Endothelial cell of umbilical vein (primary cell): ENCODE data around the gene PSMA5. TPM values are rescaled to one million over a fixed set of nuclear protein-coding genes. Genes with fewer than 3 reads are reported as not detected.
"Not testable (repeated sequence)": the region's sequence is repeated elsewhere in the genome, so short reads cannot be mapped to it uniquely, and the experiment has no call there.

Experiments used
- BruUV-seq: library from RNA; stranded (reverse); fragments of 400-500 nt; replicated peaks from 2 replicates; lab custom pipeline; 2021; lab: Mats Ljungman, UMichigan
- CTCF ChIA-PET: fragments of 300-600, 350-600 bp; sonication (Branson Sonifier 250); formaldehyde crosslinking; loops from one replicate; lab custom pipeline; 2021; ENCODE audit warnings: antibody characterized with exemption, inconsistent platforms; lab: Charles Lee
- POLR2A ChIA-PET: fragments of 300-600, 350-600 bp; sonication (Branson Sonifier 250); formaldehyde crosslinking; loops from one replicate; lab custom pipeline; 2021; ENCODE audit warnings: antibody characterized with exemption, inconsistent platforms; lab: Charles Lee
- DNase-seq: peaks from one replicate; pipeline ENCODE4 v3.0.0-alpha.2; 2011; ENCODE audit warnings: low read depth, low spot score
- FAIRE-seq: peaks from 2 replicates; lab custom pipeline; 2011; peaks lifted over from hg19 to GRCh38; lab: Jason Lieb, UNC
- H2AFZ ChIP-seq: 2 replicates; pipeline ENCODE4 v1.6.0; 2012; ENCODE audit warnings: low read depth, low read length, control low read depth, inconsistent platforms
- H3K27ac ChIP-seq: 2 replicates; pipeline ENCODE4 v1.5.1; 2011; ENCODE audit warnings: low read depth, mild to moderate bottlenecking, control low read depth, low read length, moderate library complexity; ENCODE audit not compliant: insufficient read depth
- H3K27me3 ChIP-seq, 2 experiments: 2 replicates each; pipeline versions ENCODE4 v1.6.0 to v1.6.1; 2011; ENCODE audit warnings: low read length in 2 of 2, mixed read lengths in 1 of 2; ENCODE audit not compliant: control insufficient read depth in 2 of 2, insufficient read depth in 2 of 2
- H3K36me3 ChIP-seq, 2 experiments: 2 replicates in 1 of 2; 3 replicates in 1 of 2; pipeline ENCODE4 v1.5.1; 2011; ENCODE audit warnings: low read length in 2 of 2, mild to moderate bottlenecking in 1 of 2, moderate library complexity in 1 of 2; ENCODE audit not compliant: control insufficient read depth in 2 of 2, insufficient read depth in 2 of 2; ENCODE audit errors: extremely low read depth in 1 of 2
- H3K4me1 ChIP-seq: 3 replicates; pipeline ENCODE4 v1.5.1; 2011; ENCODE audit warnings: mild to moderate bottlenecking, low read length; ENCODE audit not compliant: control insufficient read depth, insufficient read depth; ENCODE audit errors: extremely low read depth
- H3K4me2 ChIP-seq: 2 replicates; pipeline ENCODE4 v1.6.1; 2011; ENCODE audit warnings: low read length, control low read depth, mixed read lengths; ENCODE audit not compliant: insufficient read depth
- H3K4me3 ChIP-seq, 3 experiments: fragments of 200-600 bp in 1 of 3; sonication (generic), shearing (Covaris generic) in 1 of 3; replicated peaks in 1 of 3; 2 replicates each; pipeline ENCODE4 v1.5.1; 2011 to 2016; ENCODE audit warnings: control low read depth in 3 of 3, low read length in 3 of 3, mild to moderate bottlenecking in 2 of 3, inconsistent platforms in 1 of 3, low read depth in 1 of 3, moderate library complexity in 1 of 3; ENCODE audit not compliant: insufficient read depth in 1 of 3
- H3K79me2 ChIP-seq: 2 replicates; pipeline ENCODE4 v1.6.0; 2012; ENCODE audit warnings: low read length, inconsistent platforms; ENCODE audit not compliant: control insufficient read depth, insufficient read depth
- H3K9ac ChIP-seq: replicated peaks from 2 replicates; pipeline ENCODE3; 2011; ENCODE audit warnings: low read length, control low read depth; ENCODE audit not compliant: insufficient read depth; ENCODE audit errors: extremely low read depth
- H3K9me1 ChIP-seq: replicated peaks from 3 replicates; pipeline ENCODE4 v1.6.0; 2011; ENCODE audit warnings: mild to moderate bottlenecking, low read length; ENCODE audit not compliant: control insufficient read depth, insufficient read depth; ENCODE audit errors: extremely low read depth
- H3K9me3 ChIP-seq: replicated peaks from 2 replicates; pipeline ENCODE4 v1.5.1; 2012; ENCODE audit warnings: low read length, inconsistent platforms; ENCODE audit not compliant: control insufficient read depth, insufficient read depth
- H4K20me1 ChIP-seq: replicated peaks from 2 replicates; pipeline ENCODE3; 2011; ENCODE audit warnings: mild to moderate bottlenecking, low read length; ENCODE audit not compliant: control insufficient read depth, insufficient read depth; ENCODE audit errors: extremely low read depth
- EZH2 ChIP-seq: IDR thresholded peaks from 2 replicates; pipeline ENCODE4 v1.6.1; 2012; ENCODE audit warnings: borderline replicate concordance, low read depth, mild to moderate bottlenecking, moderate library complexity, low read length, inconsistent platforms; ENCODE audit not compliant: severe bottlenecking
- FOS ChIP-seq: IDR thresholded peaks from 2 replicates; pipeline ENCODE4 v1.6.1; 2011; ENCODE audit warnings: mild to moderate bottlenecking, low read length, moderate library complexity, borderline replicate concordance; ENCODE audit not compliant: insufficient read depth
- GATA2 ChIP-seq: IDR thresholded peaks from 2 replicates; pipeline ENCODE4 v1.7.0; 2011; ENCODE audit warnings: low read depth, mild to moderate bottlenecking, moderate library complexity, mixed read lengths, low read length; ENCODE audit not compliant: insufficient read length, insufficient read depth
- JUN ChIP-seq: IDR thresholded peaks from 2 replicates; pipeline ENCODE4 v1.6.1; 2011; ENCODE audit warnings: borderline replicate concordance, low read depth; ENCODE audit not compliant: insufficient read length, insufficient read depth
- MAX ChIP-seq: IDR thresholded peaks from 2 replicates; pipeline ENCODE4 v1.6.1; 2011; ENCODE audit not compliant: insufficient read depth, insufficient read length
- MYC ChIP-seq: IDR thresholded peaks from one replicate; pipeline ENCODE4 v1.6.1; 2011; ENCODE audit warnings: mild to moderate bottlenecking, low read depth, low read length
- POLR2A ChIP-seq: IDR thresholded peaks from 2 replicates; pipeline ENCODE4 v1.6.1; 2012; ENCODE audit warnings: low read depth, mild to moderate bottlenecking, control low read depth, low read length
- POLR2AphosphoS5 ChIP-seq: IDR thresholded peaks from 2 replicates; pipeline ENCODE4 v1.6.1; 2012; ENCODE audit warnings: low read depth, mild to moderate bottlenecking, control low read depth, low read length, moderate library complexity; ENCODE audit not compliant: insufficient read depth
- dilution Hi-C: fragments of 300-500 bp; cut with MboI; formaldehyde crosslinking; loops from one replicate; pipeline ENCODE4 v1.15.0; 2019; ENCODE audit warnings: low sequenced_read_pairs; ENCODE audit not compliant: extremely low pct_ligation_motif_present
- intact Hi-C: fragments of 100-400 bp; cut with micrococcal nuclease; formaldehyde crosslinking; loops from one replicate; pipeline ENCODE4 v1.10.0; 2022
- polyA plus RNA-seq, 4 experiments: library from polyadenylated mRNA; depleted of rRNA in 3 of 4; stranded (reverse) in 3 of 4; unstranded in 1 of 4; fragments of >200 nt; gene quantifications; 2 replicates each; pipeline versions ENCODE4 v1.2.1 to v1.2.3, GENCODE V29; 2011 to 2012; ENCODE audit warnings: missing spikeins in 1 of 4
- total RNA-seq: library from RNA; stranded (reverse); gene quantifications from 2 replicates; pipeline ENCODE4 v1.2.3, GENCODE V29; 2021
- TF ChIP-seq, protein P1 (sequence below), 2 donors: IDR thresholded peaks; 1 replicate in 1 of 2; 2 replicates in 1 of 2; pipeline ENCODE4 v1.5.1; 2011; ENCODE audit warnings: low read length in 2 of 2, mild to moderate bottlenecking in 2 of 2, moderate library complexity in 2 of 2, control low read depth in 1 of 2, inconsistent platforms in 1 of 2, low read depth in 1 of 2; ENCODE audit not compliant: insufficient read depth in 1 of 2; ENCODE audit errors: extremely low read depth in 1 of 2

Gene PSMA5
- total and polyA plus RNA-seq, 2 donors (not counting 3 experiments of a cell fraction or from before 2014, with no cell fraction given), result 98.1 to 125 TPM

GRCh38 chr1:109395602-109396512, 30.4 kb downstream of the PSMA5 start:
- Histone ChIP-seq H3K79me2 (no peaks in the 10 kb centered on the region), H2AFZ (no peak overlapping the region), H3K4me3 (no peak overlapping the region), H3K9me1 (no peaks in the 10 kb centered on the region), H3K9me3 (no peaks in the 10 kb centered on the region), H3K4me1 (peaks cover 21% of the 10 kb centered on the region), H3K4me2 (no peak overlapping the region), H3K27me3 (peaks cover 15 to 30% of the 10 kb centered on the region in 2 experiments), H4K20me1 (no peaks in the 10 kb centered on the region), H3K27ac (no peak overlapping the region), H3K36me3 (peaks cover 0 to under 1% of the 10 kb centered on the region in 2 experiments), H3K9ac (no peak overlapping the region)
- FAIRE-seq (no peak), DNase-seq (no peak)
- no TSS peak for BruUV-seq
- intact Hi-C loops, result loop anchor here (5.0 kb wide), 1 partner anchor 564 kb away; no protein-coding TSS in a partner anchor
- ChIA-PET CTCF (interaction anchor here (0.9 to 9.3 kb wide), 7 partner anchors 16 to 136 kb away, joined by 3 to 282 read pairs (median 5); partner anchors contain the start of gene PSRC1), POLR2A (no interaction called here)
- dilution Hi-C loops, result no loop called here
- TF ChIP-seq, protein P1, sequence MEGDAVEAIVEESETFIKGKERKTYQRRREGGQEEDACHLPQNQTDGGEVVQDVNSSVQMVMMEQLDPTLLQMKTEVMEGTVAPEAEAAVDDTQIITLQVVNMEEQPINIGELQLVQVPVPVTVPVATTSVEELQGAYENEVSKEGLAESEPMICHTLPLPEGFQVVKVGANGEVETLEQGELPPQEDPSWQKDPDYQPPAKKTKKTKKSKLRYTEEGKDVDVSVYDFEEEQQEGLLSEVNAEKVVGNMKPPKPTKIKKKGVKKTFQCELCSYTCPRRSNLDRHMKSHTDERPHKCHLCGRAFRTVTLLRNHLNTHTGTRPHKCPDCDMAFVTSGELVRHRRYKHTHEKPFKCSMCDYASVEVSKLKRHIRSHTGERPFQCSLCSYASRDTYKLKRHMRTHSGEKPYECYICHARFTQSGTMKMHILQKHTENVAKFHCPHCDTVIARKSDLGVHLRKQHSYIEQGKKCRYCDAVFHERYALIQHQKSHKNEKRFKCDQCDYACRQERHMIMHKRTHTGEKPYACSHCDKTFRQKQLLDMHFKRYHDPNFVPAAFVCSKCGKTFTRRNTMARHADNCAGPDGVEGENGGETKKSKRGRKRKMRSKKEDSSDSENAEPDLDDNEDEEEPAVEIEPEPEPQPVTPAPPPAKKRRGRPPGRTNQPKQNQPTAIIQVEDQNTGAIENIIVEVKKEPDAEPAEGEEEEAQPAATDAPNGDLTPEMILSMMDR (IDR thresholded peaks at IDR 0.05; ENCODE audit: extremely low read depth in 1 of 2, insufficient read depth in 1 of 2, low read depth in 1 of 2, low read length in 2 of 2), result no peak
- TF ChIP-seq MYC, result no peak
- TF ChIP-seq POLR2A, result no peak
- no peak for TF ChIP-seq GATA2
- no peak for TF ChIP-seq FOS
- no peak for TF ChIP-seq POLR2AphosphoS5
- no peak for TF ChIP-seq JUN
- TF ChIP-seq MAX, result no peak
- TF ChIP-seq EZH2, result no peak

- H2AFZ ChIP-seq, H3K4me2 ChIP-seq, BruUV-seq, H3K36me3 ChIP-seq, dilution Hi-C loops, H3K27ac ChIP-seq, H3K79me2 ChIP-seq, FAIRE-seq, H4K20me1 ChIP-seq, H3K9ac ChIP-seq, POLR2A ChIA-PET, H3K9me3 ChIP-seq, DNase-seq, H3K9me1 ChIP-seq, H3K4me3 ChIP-seq: not testable (repeated sequence)
- H3K27me3 ChIP-seq, result peaks cover 15 to 36% of the 10 kb centered on the region in 2 experiments
- CTCF ChIA-PET, result interaction anchor here (0.9 to 9.3 kb wide), 6 partner anchors 16 to 131 kb away, joined by 3 to 282 read pairs (median 5); partner anchors contain the start of gene PSRC1
- intact Hi-C loops, result loop anchor here (5.0 kb wide), 1 partner anchor 563 kb away; no protein-coding TSS in a partner anchor
- peaks cover 21% of the 10 kb centered on the region for H3K4me1 ChIP-seq
These were observed 31.0 kb downstream of the PSMA5 start for GRCh38 chr1:109395282-109395599.
